ENCODE data around the gene SGPP2.
"Not testable (repeated sequence)": the region's sequence is repeated elsewhere in the genome, so short reads cannot be mapped to it uniquely, and the experiment has no call there.

Gene SGPP2

GRCh38 chr2:222427646-222428301 is 3.4 kb downstream of the SGPP2 start:
- TF ChIP-seq CTCF (IDR thresholded peaks at IDR 0.05; ENCODE audit: low read depth, low read length, missing control alignments): no peak

GRCh38 chr2:222430071-222430470 is 5.7 kb downstream of the SGPP2 start:
- TF ChIP-seq CTCF (IDR thresholded peaks at IDR 0.05; ENCODE audit: low read depth, low read length, missing control alignments): no peak
- no peak for DNase-seq (ENCODE audit: low read depth)
- no peak overlapping the region for H3K4me3 ChIP-seq (ENCODE audit: low read depth, low read length)

More at GRCh38 chr2:222427646-222428301, 3.4 kb downstream of the SGPP2 start:
- peak overlapping the region; percentile 86; the same call in 1 of the 2 replicates for H3K4me3 ChIP-seq (ENCODE audit: low read depth, low read length)
- DNase-seq (ENCODE audit: low read depth): no peak

- no peak for TF ChIP-seq CTCF (IDR thresholded peaks at IDR 0.05; ENCODE audit: low read depth, low read length, missing control alignments)
- no peak for DNase-seq (ENCODE audit: low read depth)
Observed at GRCh38 chr2:222430681-222431080, 6.3 kb downstream of the SGPP2 start.

GRCh38 chr2:222431869-222432268 is 7.5 kb downstream of the SGPP2 start:
- TF ChIP-seq CTCF (IDR thresholded peaks at IDR 0.05; ENCODE audit: low read depth, low read length, missing control alignments): no peak
- H3K4me3 ChIP-seq (ENCODE audit: low read depth, low read length): no peak overlapping the region
- DNase-seq (ENCODE audit: low read depth): no peak

More at GRCh38 chr2:222430681-222431080, 6.3 kb downstream of the SGPP2 start:
- H3K4me3 ChIP-seq (ENCODE audit: low read depth, low read length): no peak overlapping the region

- no peak for DNase-seq (ENCODE audit: low read depth)
- H3K4me3 ChIP-seq (ENCODE audit: low read depth, low read length): no peak overlapping the region; the same call in 1 of the 2 replicates
Observed at GRCh38 chr2:222433332-222434173, 9.2 kb downstream of the SGPP2 start.

GRCh38 chr2:222434204-222434603 is 9.9 kb downstream of the SGPP2 start:
- H3K4me3 ChIP-seq (ENCODE audit: low read depth, low read length): no peak overlapping the region
- no peak for TF ChIP-seq CTCF (IDR thresholded peaks at IDR 0.05; ENCODE audit: low read depth, low read length, missing control alignments)
- no peak for DNase-seq (ENCODE audit: low read depth)

More at GRCh38 chr2:222433332-222434173, 9.2 kb downstream of the SGPP2 start:
- TF ChIP-seq CTCF (IDR thresholded peaks at IDR 0.05; ENCODE audit: low read depth, low read length, missing control alignments): no peak

- not testable (repeated sequence) for H3K4me3 ChIP-seq (ENCODE audit: low read depth, low read length); DNase-seq (ENCODE audit: low read depth)
Observed at GRCh38 chr2:222435400-222436039, 11.2 kb downstream of the SGPP2 start.

All from GM12864 (cell line).